OCI-LY1 (cell line): Measurements from ENCODE around the gene TNNC1.
A peak's percentile ranks its signal among the peaks of the same experiment; 100 is the strongest.

Experiments used
- H2AFZ ChIP-seq: fragments of 200-600 bp; sonication (generic), shearing (Covaris generic); 2 replicates; pipeline ENCODE4 v1.6.0; 2014; ENCODE audit warnings: antibody characterized with exemption, mild to moderate bottlenecking, low read length
- H3F3A ChIP-seq: fragments of 200-600 bp; sonication (generic), shearing (Covaris generic); 2 replicates; pipeline ENCODE4 v1.6.0; 2014; ENCODE audit warnings: mild to moderate bottlenecking, antibody characterized with exemption, low read length, moderate library complexity; ENCODE audit not compliant: insufficient read depth
- H3K27ac ChIP-seq: fragments of 200-600 bp; sonication (generic); 2 replicates; pipeline ENCODE4 v1.5.1; 2014; ENCODE audit warnings: low read length, mixed run types, mild to moderate bottlenecking, low read depth; ENCODE audit not compliant: poor library complexity, severe bottlenecking
- H3K27me3 ChIP-seq: fragments of 200-600 bp; sonication (generic); 2 replicates; pipeline ENCODE4 v1.6.0; 2014; ENCODE audit warnings: antibody characterized with exemption, mild to moderate bottlenecking, low read length, moderate library complexity; ENCODE audit not compliant: insufficient read depth
- H3K36me3 ChIP-seq: fragments of 200-600 bp; sonication (generic); 2 replicates; pipeline ENCODE4 v1.6.1; 2014; ENCODE audit warnings: mild to moderate bottlenecking, antibody characterized with exemption, low read length, moderate library complexity, mixed read lengths; ENCODE audit not compliant: insufficient read depth
- H3K4me1 ChIP-seq: fragments of 200-600 bp; sonication (generic); 2 replicates; pipeline ENCODE4 v1.5.1; 2014; ENCODE audit warnings: mild to moderate bottlenecking, low read length, moderate library complexity; ENCODE audit not compliant: insufficient read depth, severe bottlenecking
- H3K4me2 ChIP-seq: fragments of 200-600 bp; sonication (generic), shearing (Covaris generic); 2 replicates; pipeline ENCODE4 v1.6.1; 2014; ENCODE audit warnings: low read length
- H3K4me3 ChIP-seq: fragments of 200-600 bp; sonication (generic); 2 replicates; pipeline ENCODE4 v1.5.1; 2014; ENCODE audit warnings: low read length, low read depth, mild to moderate bottlenecking, mixed read lengths; ENCODE audit not compliant: poor library complexity, severe bottlenecking
- H3K79me2 ChIP-seq: fragments of 200-600 bp; shearing (Covaris generic); 2 replicates; pipeline ENCODE4 v1.6.1; 2016; ENCODE audit warnings: mixed run types, low read length, mixed read lengths; ENCODE audit not compliant: insufficient read depth
- H3K9ac ChIP-seq: fragments of 200-600 bp; sonication (generic), shearing (Covaris generic); 2 replicates; pipeline ENCODE4 v1.6.1; 2014; ENCODE audit warnings: mild to moderate bottlenecking, low read length, mixed read lengths
- H3K9me2 ChIP-seq: fragments of 200-600 bp; sonication (generic), shearing (Covaris generic); 2 replicates; pipeline ENCODE4 v1.6.1; 2014; ENCODE audit warnings: low read depth, mild to moderate bottlenecking, low read length, mixed read lengths
- H3K9me3 ChIP-seq: fragments of 200-600 bp; shearing (Covaris generic); 2 replicates; pipeline ENCODE4 v1.6.1; 2014; ENCODE audit warnings: low read length, mixed read lengths
- H4K20me1 ChIP-seq: fragments of 200-600 bp; sonication (generic), shearing (Covaris generic); 2 replicates; pipeline ENCODE4 v1.6.0; 2016; ENCODE audit warnings: mild to moderate bottlenecking, low read length; ENCODE audit not compliant: insufficient read depth
- EZH2 ChIP-seq: fragments of 200-600 bp; sonication (generic), shearing (Covaris generic); IDR thresholded peaks from 2 replicates; pipeline ENCODE4 v1.8.0; 2017; ENCODE audit warnings: borderline replicate concordance, mixed run types, mild to moderate bottlenecking, antibody characterized with exemption, low read length, moderate library complexity, mixed read lengths
- TF ChIP-seq, protein P1 (sequence below): fragments of 200-600 bp; sonication (generic), shearing (Covaris generic); IDR thresholded peaks from 2 replicates; pipeline ENCODE4 v1.5.1; 2017; ENCODE audit warnings: mild to moderate bottlenecking, antibody characterized with exemption, low read length, moderate library complexity, mixed read lengths

Gene TNNC1

DNA sequence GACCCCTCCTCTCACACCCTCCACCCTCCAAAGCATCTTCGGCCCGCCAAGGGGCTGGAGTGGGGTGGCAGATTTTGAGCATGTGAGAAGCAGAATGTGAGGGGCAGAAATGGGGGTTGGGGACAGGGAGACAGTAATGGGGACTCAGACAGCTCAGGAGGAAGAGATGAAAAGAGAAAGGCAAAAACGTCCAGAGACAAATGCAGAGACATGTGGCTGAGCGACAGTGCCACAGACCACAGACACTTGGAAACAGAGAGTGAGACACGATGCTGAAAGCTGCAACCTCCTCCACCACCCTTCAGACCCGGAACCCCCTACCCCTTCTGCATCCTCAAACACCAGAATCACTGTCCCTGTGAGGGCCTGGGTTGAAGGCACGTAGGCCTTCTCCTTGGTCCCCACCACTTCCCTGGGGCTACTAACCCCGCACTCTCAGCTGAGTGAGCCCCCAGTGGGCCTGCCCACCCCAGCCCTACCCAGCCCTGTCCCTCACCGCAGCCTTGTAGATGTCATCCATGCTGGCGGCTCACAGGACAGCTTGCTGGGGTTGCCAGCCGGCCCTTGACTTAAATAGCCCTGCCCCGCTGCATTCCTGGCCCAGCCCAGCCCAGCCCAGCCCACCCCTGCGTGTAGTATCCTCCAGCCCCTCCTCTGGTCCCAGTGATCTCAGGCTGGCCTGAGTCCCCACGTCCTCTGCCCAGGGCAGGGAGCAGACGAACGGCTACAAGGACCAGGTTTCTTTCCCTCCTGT lies at the start of gene TNNC1:
Gene TNNC1, minus strand, starts transcription at position 546 of the 754 bp plus-strand sequence. Its CDS starts 26 bp downstream, at position 520.
- Histone ChIP-seq H3K36me3 (peaks cover 17% of the 10 kb centered on the region), H3K9ac (peak within 1 kb of the TSS; percentile 85), H4K20me1 (no peaks in the 10 kb centered on the region), H3K4me3 (peak within 1 kb of the TSS; percentile 90), H3F3A (no peaks in the 10 kb centered on the region), H3K79me2 (0 out of 2 replicates have a peak, but pooled peaks cover 4% of the 10 kb centered on the region), H3K27me3 (no peaks in the 10 kb centered on the region), H3K27ac (peak within 1 kb of the TSS; percentile 13), H3K4me2 (peak within 1 kb of the TSS; percentile 93), H3K9me3 (no peaks in the 10 kb centered on the region), H3K9me2 (no peaks in the 10 kb centered on the region), H2AFZ (no peak within 1 kb of the TSS), H3K4me1 (peaks cover 25% of the 10 kb centered on the region)
- TF ChIP-seq EZH2 = no peak
- TF ChIP-seq, protein P1, sequence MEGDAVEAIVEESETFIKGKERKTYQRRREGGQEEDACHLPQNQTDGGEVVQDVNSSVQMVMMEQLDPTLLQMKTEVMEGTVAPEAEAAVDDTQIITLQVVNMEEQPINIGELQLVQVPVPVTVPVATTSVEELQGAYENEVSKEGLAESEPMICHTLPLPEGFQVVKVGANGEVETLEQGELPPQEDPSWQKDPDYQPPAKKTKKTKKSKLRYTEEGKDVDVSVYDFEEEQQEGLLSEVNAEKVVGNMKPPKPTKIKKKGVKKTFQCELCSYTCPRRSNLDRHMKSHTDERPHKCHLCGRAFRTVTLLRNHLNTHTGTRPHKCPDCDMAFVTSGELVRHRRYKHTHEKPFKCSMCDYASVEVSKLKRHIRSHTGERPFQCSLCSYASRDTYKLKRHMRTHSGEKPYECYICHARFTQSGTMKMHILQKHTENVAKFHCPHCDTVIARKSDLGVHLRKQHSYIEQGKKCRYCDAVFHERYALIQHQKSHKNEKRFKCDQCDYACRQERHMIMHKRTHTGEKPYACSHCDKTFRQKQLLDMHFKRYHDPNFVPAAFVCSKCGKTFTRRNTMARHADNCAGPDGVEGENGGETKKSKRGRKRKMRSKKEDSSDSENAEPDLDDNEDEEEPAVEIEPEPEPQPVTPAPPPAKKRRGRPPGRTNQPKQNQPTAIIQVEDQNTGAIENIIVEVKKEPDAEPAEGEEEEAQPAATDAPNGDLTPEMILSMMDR = no peak

DNA sequence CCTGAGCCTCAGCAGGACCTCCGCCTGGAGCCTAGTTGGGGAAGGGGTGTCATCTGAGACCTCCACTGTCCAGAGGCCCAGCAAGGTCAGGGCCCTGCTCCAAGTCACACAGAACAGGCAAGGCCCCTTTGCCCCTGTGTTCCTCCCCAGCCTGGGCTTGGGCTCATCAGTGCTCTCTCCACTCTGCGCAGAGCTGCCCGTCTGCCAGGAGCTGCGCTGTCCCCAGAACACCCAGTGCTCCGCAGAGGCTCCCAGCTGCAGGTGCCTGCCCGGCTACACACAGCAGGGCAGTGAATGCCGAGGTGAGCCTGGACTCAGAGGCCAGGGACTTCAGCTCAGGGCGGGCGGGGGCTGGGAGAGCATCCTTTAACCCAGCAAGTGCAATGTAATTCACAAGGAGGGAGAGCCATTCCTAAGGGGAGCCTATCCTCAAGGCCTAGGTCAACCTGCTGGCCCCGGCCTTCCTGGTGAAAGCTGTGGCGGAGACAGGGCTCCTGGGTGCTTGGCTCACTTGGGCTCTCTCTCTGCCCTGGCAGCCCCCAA lies 49.0 kb upstream of the TNNC1 start:
- Histone ChIP-seq H3F3A (no peaks in the 10 kb centered on the region), H3K9ac (no peak overlapping the region), H3K27me3 (peaks cover 1% of the 10 kb centered on the region), H3K9me3 (no peaks in the 10 kb centered on the region), H3K27ac (no peak overlapping the region), H3K4me2 (no peak overlapping the region), H3K36me3 (no peaks in the 10 kb centered on the region), H4K20me1 (no peaks in the 10 kb centered on the region), H3K4me3 (no peak overlapping the region), H2AFZ (no peak overlapping the region), H3K9me2 (no peaks in the 10 kb centered on the region), H3K4me1 (no peaks in the 10 kb centered on the region), H3K79me2 (no peaks in the 10 kb centered on the region)
- TF ChIP-seq, protein P1 = no peak
- TF ChIP-seq EZH2 = no peak

DNA sequence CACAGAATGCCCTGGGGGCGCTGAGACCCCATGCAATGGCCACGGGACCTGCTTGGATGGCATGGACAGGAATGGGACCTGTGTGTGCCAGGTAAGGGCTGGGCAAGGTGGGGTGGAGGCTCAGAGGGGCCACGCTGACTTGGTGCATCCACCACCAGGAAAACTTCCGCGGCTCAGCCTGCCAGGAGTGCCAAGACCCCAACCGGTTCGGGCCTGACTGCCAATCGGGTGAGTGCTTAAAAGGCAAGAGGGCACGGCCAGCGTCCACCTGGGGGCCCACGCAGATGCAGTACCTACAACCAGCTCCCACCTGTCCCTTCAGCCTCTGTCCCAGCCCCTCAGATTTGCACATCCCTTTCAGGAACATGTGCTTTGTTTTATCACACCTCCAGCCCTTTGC lies 48.2 kb upstream of the TNNC1 start:
- no peak for TF ChIP-seq EZH2
- TF ChIP-seq, protein P1 = no peak
- no peaks in the 10 kb centered on the region for H3K9me3 ChIP-seq
- H3F3A ChIP-seq = no peaks in the 10 kb centered on the region
- H3K4me3 ChIP-seq = no peak overlapping the region
- no peaks in the 10 kb centered on the region; the same call in none of the 2 replicates for H3K27me3 ChIP-seq
- H3K27ac ChIP-seq = no peak overlapping the region
- H2AFZ ChIP-seq = no peak overlapping the region
- H3K79me2 ChIP-seq = no peaks in the 10 kb centered on the region
- no peaks in the 10 kb centered on the region for H4K20me1 ChIP-seq
- H3K9me2 ChIP-seq = no peaks in the 10 kb centered on the region
- no peaks in the 10 kb centered on the region for H3K4me1 ChIP-seq
- no peak overlapping the region for H3K4me2 ChIP-seq
- H3K36me3 ChIP-seq = no peaks in the 10 kb centered on the region
- no peak overlapping the region for H3K9ac ChIP-seq
